HG02798 (cell line): ENCODE measurements around the gene SCYL3.
A peak's percentile ranks its signal among the peaks of the same experiment; 100 is the strongest.
"Not testable (repeated sequence)": the region's sequence is repeated elsewhere in the genome, so short reads cannot be mapped to it uniquely, and the experiment has no call there.

Experiments
- ATAC-seq: cut with Tn5 transposase; IDR thresholded peaks from one replicate; pipeline ENCODE4 v1.9.1; 2021; ENCODE audit warnings: mild to moderate bottlenecking; ENCODE audit not compliant: unreplicated experiment, poor library complexity

SCYL3 gene

GRCh38 chr1:169893645-169894423 is at the start of gene SCYL3:
TSS of gene SCYL3 (minus strand) at chr1:169893896. CDS start at chr1:169888840, 5,056 bp downstream.
- ATAC-seq, result peak; percentile 88

GRCh38 chr1:169941982-169942830 is 48.5 kb upstream of the SCYL3 start:
- no peak for ATAC-seq

- no peak for ATAC-seq
Observed at GRCh38 chr1:169933984-169934725, 40.5 kb upstream of the SCYL3 start.

GRCh38 chr1:169931795-169932231 is 38.1 kb upstream of the SCYL3 start:
- ATAC-seq, result no peak

GRCh38 chr1:169929210-169929526 is 35.5 kb upstream of the SCYL3 start:
- no peak for ATAC-seq

- ATAC-seq, result peak; percentile 78
Observed at GRCh38 chr1:169928438-169929209, 34.9 kb upstream of the SCYL3 start.

- peak; percentile 53 for ATAC-seq
Observed at GRCh38 chr1:169925505-169926482, 32.1 kb upstream of the SCYL3 start.

- ATAC-seq, result no peak
Observed at GRCh38 chr1:169924829-169925228, 31.1 kb upstream of the SCYL3 start.

- ATAC-seq, result no peak
Observed at GRCh38 chr1:169924063-169924462, 30.4 kb upstream of the SCYL3 start.

- ATAC-seq, result no peak
Observed at GRCh38 chr1:169921080-169921479, 27.4 kb upstream of the SCYL3 start.

- no peak for ATAC-seq
Observed at GRCh38 chr1:169918927-169919326, 25.2 kb upstream of the SCYL3 start.

- not testable (repeated sequence) for ATAC-seq
Observed at GRCh38 chr1:169918220-169918619, 24.5 kb upstream of the SCYL3 start.

GRCh38 chr1:169915150-169915549 is 21.5 kb upstream of the SCYL3 start:
- ATAC-seq, result no peak

GRCh38 chr1:169914531-169914930 is 20.8 kb upstream of the SCYL3 start:
- no peak for ATAC-seq

GRCh38 chr1:169909499-169909898 is 15.8 kb upstream of the SCYL3 start:
- ATAC-seq, result no peak

- no peak for ATAC-seq
Observed at GRCh38 chr1:169906938-169907337, 13.2 kb upstream of the SCYL3 start.

- no peak for ATAC-seq
Observed at GRCh38 chr1:169904834-169905233, 11.1 kb upstream of the SCYL3 start.

GRCh38 chr1:169902751-169903150 is 9.1 kb upstream of the SCYL3 start:
- ATAC-seq, result no peak

- ATAC-seq, result no peak
Observed at GRCh38 chr1:169901115-169901514, 7.4 kb upstream of the SCYL3 start.
